ENCODE measurements around the gene BABAM2. TPM values are rescaled to one million over a fixed set of nuclear protein-coding genes. Genes with fewer than 3 reads are reported as not detected.

The BABAM2 gene
- total RNA-seq, 1 experiment from 2014 or later: 33.1 TPM

DNA sequence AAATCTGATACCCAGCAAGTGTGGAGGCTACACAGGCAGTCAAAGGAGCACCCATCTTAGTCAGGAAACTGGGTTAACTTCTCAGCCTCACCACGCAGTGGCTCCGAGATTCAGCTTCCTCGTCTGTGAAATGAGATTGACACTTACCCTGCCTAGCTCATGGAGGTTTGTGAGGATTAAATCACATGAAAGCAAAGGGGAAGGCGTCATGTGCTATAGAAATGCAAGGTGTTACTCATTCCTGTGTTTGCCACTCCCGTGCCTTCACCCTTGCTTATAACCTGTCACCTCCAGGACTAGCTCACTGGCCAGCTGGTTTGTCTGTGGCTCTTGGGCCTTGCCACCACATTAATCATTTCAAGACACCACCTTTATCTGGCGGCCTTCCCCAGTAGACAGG, 383.2 kb downstream of the BABAM2 start:
- no peak for DNase-seq
- Histone ChIP-seq H3K4me3 (no peak overlapping the region), H3K9me3 (no peaks in the 10 kb centered on the region), H3K36me3 (peaks cover 4% of the 10 kb centered on the region), H3K27me3 (no peaks in the 10 kb centered on the region)

DNA sequence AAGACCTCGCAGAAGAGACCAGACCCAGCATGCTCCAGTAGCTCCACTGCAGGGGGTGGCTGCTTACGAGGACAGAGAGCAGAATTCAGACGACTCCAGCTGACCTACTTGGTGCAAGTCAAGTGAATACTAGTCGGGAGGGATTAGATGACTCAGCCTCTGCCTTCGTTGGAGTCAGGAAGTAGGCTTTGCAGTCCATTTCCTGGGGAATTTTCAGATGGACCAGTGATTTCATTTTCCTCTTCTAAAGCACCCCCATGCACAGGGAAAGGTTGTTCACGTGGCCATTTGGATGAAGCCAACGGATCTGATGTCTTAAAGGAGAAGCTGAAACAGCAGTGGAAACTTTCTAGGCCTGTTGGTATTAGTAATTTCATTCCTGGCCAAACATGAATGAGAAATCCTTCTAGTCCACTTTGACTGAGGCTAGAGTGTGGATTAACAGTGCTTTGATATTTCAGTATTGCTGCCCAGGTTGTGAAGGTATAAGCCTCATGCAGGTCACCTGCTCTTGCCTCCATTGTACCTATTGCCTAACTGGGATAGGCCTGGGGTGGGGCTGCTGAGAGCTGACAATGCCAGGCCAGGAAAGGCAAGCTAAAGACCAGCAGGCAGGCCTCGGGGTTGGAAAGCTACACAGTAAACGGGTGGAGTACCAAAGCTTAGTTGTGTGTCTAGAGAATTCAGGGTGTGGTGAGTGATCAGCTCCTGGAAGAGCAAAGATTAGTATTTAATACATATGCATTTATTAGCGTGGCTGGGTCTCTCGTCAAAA, 384.6 kb downstream of the BABAM2 start:
- H3K4me3 ChIP-seq: no peak overlapping the region
- DNase-seq: peak; percentile 91
- peaks cover 4% of the 10 kb centered on the region for H3K36me3 ChIP-seq
- no peaks in the 10 kb centered on the region for H3K27me3 ChIP-seq
- H3K9me3 ChIP-seq: no peaks in the 10 kb centered on the region

DNA sequence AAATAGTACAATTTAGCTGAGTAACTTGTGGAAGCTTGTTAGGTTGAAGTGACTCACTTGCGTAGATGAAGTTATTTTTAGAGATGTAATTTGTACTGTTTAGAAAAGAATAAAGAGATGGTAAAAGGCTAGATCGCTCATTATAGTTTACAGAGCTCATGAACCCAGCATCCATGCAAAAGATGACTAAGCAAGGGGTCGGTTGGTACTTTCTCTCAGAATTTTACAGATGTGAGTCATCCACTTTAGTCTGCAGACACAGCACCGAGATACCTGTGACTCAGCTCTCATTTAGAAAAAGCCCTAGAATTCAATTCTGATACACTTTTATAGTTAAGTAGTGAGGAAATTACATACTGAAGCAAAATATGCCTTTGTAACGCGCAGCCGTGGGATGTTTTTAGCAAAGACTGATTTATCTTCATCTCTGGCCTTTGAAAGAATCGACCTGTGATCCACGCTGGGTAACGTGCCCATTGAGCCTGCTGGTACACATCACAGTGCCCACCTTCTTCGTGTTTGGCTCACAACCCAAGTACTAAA, 385.6 kb downstream of the BABAM2 start:
- DNase-seq: peak; percentile 69
- H3K4me3 ChIP-seq: no peak overlapping the region
- H3K27me3 ChIP-seq: no peaks in the 10 kb centered on the region
- peaks cover 4% of the 10 kb centered on the region for H3K36me3 ChIP-seq
- H3K9me3 ChIP-seq: no peaks in the 10 kb centered on the region

DNA sequence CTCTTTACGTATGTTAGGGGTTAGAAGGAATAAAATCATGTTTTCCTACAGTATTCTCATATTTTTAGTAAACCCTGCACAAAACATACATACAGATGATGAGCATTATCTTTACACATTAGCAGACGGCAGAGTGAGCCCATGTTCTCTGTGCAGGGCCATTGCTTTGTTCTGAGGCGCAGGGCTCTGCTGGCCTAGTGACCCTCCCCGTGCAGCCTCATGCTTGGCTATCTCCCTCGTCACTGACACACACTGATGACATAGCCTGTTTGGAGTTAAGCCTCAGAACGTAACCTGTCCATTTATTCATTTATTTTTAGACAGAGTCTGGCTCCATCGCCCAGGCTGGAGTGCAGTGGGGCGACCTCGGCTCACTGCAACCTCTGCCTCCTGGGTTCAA, 386.3 kb downstream of the BABAM2 start:
- Histone ChIP-seq H3K9me3 (no peaks in the 10 kb centered on the region), H3K4me3 (no peak overlapping the region), H3K36me3 (peaks cover 4% of the 10 kb centered on the region), H3K27me3 (no peaks in the 10 kb centered on the region)
- no peak for DNase-seq

- H3K27me3 ChIP-seq: no peaks in the 10 kb centered on the region
- DNase-seq: no peak
- H3K36me3 ChIP-seq: peaks cover 4% of the 10 kb centered on the region
- no peaks in the 10 kb centered on the region for H3K9me3 ChIP-seq
- no peak overlapping the region for H3K4me3 ChIP-seq
Observed at GRCh38 chr2:28277466-28277865, 386.9 kb downstream of the BABAM2 start.

DNA sequence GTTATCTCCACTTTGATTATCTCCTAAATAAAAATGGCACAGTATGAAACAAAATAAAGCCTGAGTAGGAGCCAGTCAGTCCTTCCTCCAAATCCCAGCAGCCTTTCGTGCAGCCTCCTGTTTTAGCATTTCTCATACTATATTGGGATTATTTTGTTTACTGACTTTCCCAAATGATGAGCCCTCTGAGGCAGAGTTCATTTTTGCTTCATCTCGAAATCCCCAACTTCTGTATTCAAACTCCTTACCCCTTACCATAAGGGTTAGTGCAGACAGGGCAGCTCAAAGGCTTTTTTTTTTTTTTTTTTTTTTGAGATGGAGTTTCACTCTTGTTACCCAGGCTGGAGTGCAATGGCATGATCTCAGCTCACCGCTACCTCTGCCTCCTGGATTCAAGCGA, 388.8 kb downstream of the BABAM2 start:
- no peaks in the 10 kb centered on the region for H3K9me3 ChIP-seq
- H3K27me3 ChIP-seq: no peaks in the 10 kb centered on the region
- peaks cover 4% of the 10 kb centered on the region for H3K36me3 ChIP-seq
- no peak for DNase-seq
- H3K4me3 ChIP-seq: no peak overlapping the region

DNA sequence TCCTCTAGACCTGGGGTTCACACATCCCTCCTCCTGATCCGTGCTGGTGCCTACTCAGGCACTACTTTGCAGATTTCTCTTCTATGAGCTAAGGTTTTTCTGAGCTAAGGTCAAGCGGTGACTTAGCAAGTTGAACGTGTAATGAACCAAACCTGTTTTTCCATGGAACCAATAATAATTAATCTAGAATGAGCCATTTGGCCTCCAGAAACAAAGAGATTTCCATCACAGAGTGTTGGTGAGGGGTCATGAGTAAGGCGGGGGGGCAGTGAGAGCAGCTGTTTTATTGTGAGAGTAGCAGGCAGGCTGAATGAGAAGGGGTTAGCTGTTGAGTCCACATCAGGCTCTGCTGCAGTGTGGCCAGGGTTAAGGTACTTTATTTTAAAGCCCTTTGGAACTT, 390.1 kb downstream of the BABAM2 start:
- Histone ChIP-seq H3K9me3 (no peaks in the 10 kb centered on the region), H3K27me3 (no peaks in the 10 kb centered on the region), H3K4me3 (no peak overlapping the region), H3K36me3 (peaks cover 4% of the 10 kb centered on the region)
- no peak for DNase-seq

GRCh38 chr2:28281739-28282138, 391.2 kb downstream of the BABAM2 start:
- Histone ChIP-seq H3K9me3 (no peaks in the 10 kb centered on the region), H3K27me3 (no peaks in the 10 kb centered on the region), H3K4me3 (no peak overlapping the region), H3K36me3 (peaks cover 4% of the 10 kb centered on the region)
- no peak for DNase-seq

DNA sequence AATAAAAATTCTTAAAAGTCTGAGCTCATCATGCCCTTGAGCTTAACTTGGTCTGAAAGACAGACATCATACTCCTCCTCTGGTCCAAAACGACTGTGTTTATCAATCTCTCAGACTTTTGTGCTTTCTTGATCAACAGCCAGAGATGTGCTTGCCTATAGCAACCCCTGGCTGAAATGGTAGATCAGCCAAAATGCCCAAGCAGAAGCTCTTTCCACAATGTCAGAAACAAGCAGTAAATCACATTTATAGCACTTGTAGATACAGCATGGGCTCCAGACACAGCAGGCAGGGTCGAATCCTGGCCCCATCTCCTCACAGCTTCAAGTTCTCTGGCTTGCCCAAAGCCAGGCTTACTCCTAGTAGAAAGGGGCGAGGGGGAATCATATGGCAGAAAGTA, 391.7 kb downstream of the BABAM2 start:
- peaks cover 4% of the 10 kb centered on the region for H3K36me3 ChIP-seq
- H3K9me3 ChIP-seq: no peaks in the 10 kb centered on the region
- no peak overlapping the region for H3K4me3 ChIP-seq
- no peak for DNase-seq
- no peaks in the 10 kb centered on the region for H3K27me3 ChIP-seq

GRCh38 chr2:28282861-28283646, 392.5 kb downstream of the BABAM2 start:
- no peak overlapping the region for H3K4me3 ChIP-seq
- no peaks in the 10 kb centered on the region for H3K27me3 ChIP-seq
- H3K9me3 ChIP-seq: no peaks in the 10 kb centered on the region
- no peak for DNase-seq
- no peaks in the 10 kb centered on the region; the same call in 1 of the 2 replicates for H3K36me3 ChIP-seq

GRCh38 chr2:28283861-28284260, 393.3 kb downstream of the BABAM2 start:
- Histone ChIP-seq H3K4me3 (no peak overlapping the region), H3K9me3 (no peaks in the 10 kb centered on the region), H3K27me3 (no peaks in the 10 kb centered on the region), H3K36me3 (no peaks in the 10 kb centered on the region; the same call in 1 of the 2 replicates)
- DNase-seq: no peak

DNA sequence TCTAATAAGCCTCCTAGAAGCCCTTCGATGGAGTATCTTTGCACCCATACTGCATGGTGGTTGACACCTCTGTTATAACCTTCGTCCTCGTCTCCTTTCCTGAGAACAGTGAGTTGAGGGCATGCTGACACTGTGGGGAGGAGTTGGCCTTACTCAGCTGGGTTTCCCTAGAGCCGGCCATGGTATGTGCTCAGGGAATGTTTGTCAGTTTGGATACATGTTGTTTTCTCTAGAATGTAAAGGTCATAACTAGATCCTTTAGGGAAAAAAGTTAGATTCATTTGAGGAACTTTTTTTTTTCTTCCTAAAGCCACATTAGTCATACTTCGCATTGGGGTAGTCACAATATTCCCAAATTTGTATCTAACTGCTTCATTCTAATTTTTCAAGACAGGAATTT, 396.1 kb downstream of the BABAM2 start:
- DNase-seq: no peak
- H3K9me3 ChIP-seq: no peaks in the 10 kb centered on the region
- H3K27me3 ChIP-seq: no peaks in the 10 kb centered on the region
- H3K4me3 ChIP-seq: no peak overlapping the region
- H3K36me3 ChIP-seq: no peaks in the 10 kb centered on the region; the same call in 1 of the 2 replicates

DNA sequence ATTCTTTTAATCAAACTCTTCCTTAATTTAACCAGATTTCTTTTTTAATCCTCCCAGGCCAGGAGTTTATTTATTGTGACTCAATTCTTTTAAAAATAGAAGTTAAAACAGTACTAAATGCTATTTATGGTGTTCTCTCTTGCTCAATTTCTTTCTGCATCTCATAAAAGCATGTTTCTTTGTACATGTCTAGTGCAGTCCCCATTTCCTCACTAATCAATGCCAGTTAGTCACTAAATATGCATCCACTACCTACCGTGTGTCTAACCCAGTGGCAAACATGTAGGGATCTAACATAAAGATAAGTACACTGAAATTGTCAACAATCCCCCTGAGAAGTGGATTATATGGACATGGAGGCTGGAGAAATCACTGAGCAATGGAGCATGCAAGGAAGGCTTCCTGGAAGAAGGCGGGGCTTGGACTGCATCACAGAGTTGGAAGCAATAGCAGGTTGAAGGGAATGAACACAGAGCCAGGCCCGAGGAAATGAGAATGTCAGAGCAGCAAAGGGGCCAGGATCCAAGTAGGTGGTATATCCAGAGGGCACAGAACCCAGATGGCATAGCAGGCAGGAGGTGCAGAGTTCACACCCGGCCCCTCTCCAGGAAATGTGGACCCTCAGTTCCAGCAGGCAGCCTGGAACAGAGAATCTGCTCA, 396.9 kb downstream of the BABAM2 start:
- H3K27me3 ChIP-seq: no peaks in the 10 kb centered on the region
- DNase-seq: no peak
- H3K9me3 ChIP-seq: no peaks in the 10 kb centered on the region
- no peak overlapping the region for H3K4me3 ChIP-seq
- no peaks in the 10 kb centered on the region; the same call in 1 of the 2 replicates for H3K36me3 ChIP-seq

DNA sequence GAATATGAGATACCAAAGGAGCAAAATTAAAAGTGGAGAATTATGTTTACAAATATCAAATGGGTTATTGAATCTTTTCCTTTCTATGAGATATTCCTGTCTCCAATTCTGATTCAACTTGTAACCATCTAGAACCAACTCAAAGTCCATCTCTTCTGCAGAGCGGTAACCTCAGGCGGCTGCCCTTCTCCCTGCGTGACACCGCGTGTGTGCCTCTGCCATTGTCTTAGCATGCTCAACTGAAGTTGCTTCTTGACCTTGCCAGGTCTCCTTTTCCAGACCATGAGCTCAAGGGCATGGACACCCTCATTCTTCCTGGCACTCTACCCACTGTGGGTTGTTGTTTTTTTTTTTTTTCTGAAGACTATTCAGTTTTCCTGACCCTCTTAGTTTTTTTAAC, 398.1 kb downstream of the BABAM2 start:
- H3K36me3 ChIP-seq: no peaks in the 10 kb centered on the region; the same call in 1 of the 2 replicates
- no peak for DNase-seq

GRCh38 chr2:28291811-28292440, 401.4 kb downstream of the BABAM2 start:
- no peak for DNase-seq
- H3K9me3 ChIP-seq: no peaks in the 10 kb centered on the region
- no peak overlapping the region for H3K4me3 ChIP-seq
- no peaks in the 10 kb centered on the region for H3K36me3 ChIP-seq
- no peaks in the 10 kb centered on the region for H3K27me3 ChIP-seq

More for the DNA sequence above, 398.1 kb downstream of the BABAM2 start:
- H3K27me3 ChIP-seq: no peaks in the 10 kb centered on the region
- H3K4me3 ChIP-seq: no peak overlapping the region
- H3K9me3 ChIP-seq: no peaks in the 10 kb centered on the region

DNA sequence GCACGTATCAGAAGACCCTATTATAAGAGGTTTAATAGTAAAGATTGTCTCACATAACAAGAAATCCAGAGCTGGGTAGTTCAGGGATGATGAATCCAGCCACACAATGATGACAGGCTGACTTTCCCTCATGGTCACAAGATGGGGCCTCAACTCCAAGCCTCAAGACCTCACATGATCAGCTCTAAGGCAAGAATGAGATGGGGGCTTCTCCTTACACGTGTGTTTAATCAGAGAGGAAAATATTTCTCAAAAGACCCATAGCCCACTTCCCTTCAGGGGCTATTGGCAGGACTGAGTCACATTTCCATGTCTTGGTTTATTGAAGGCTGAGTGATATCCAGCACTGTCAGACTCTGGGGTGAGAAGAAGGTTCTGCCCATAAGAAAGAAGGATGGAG, 402.0 kb downstream of the BABAM2 start:
- H3K4me3 ChIP-seq: no peak overlapping the region
- no peaks in the 10 kb centered on the region for H3K27me3 ChIP-seq
- DNase-seq: no peak
- no peaks in the 10 kb centered on the region for H3K9me3 ChIP-seq
- H3K36me3 ChIP-seq: no peaks in the 10 kb centered on the region

GRCh38 chr2:28293416-28293815, 402.9 kb downstream of the BABAM2 start:
- H3K36me3 ChIP-seq: no peaks in the 10 kb centered on the region

More at GRCh38 chr2:28293416-28293815, 402.9 kb downstream of the BABAM2 start:
- no peak for DNase-seq
- H3K27me3 ChIP-seq: no peaks in the 10 kb centered on the region
- no peaks in the 10 kb centered on the region for H3K9me3 ChIP-seq
- H3K4me3 ChIP-seq: no peak overlapping the region
